Astrocyte (in vitro differentiated cells and primary cell): Measurements from ENCODE around the gene SHB. TPM values are rescaled to one million over a fixed set of nuclear protein-coding genes. Genes with fewer than 3 reads are reported as not detected.

Experiments used
- DNase-seq: peaks from one replicate; pipeline ENCODE4 v3.0.0-alpha.2; 2010; ENCODE audit warnings: low read depth
- FAIRE-seq: peaks from 2 replicates; lab custom pipeline; 2011; peaks lifted over from hg19 to GRCh38; lab: Jason Lieb, UNC
- H2AFZ ChIP-seq: 2 replicates; pipeline ENCODE4 v1.6.0; 2012; ENCODE audit warnings: low read depth, low read length, inconsistent platforms
- H3K27ac ChIP-seq: 2 replicates; pipeline ENCODE4 v1.5.1; 2011; ENCODE audit warnings: low read depth, low read length, inconsistent platforms
- H3K27me3 ChIP-seq: 2 replicates; pipeline ENCODE4 v1.6.0; 2011; ENCODE audit warnings: low read length, inconsistent platforms; ENCODE audit not compliant: insufficient read depth
- H3K36me3 ChIP-seq: 2 replicates; pipeline ENCODE4 v1.5.1; 2011; ENCODE audit warnings: low read length, inconsistent platforms; ENCODE audit not compliant: insufficient read depth
- H3K4me1 ChIP-seq: 2 replicates; pipeline ENCODE4 v1.5.1; 2011; ENCODE audit warnings: low read length, inconsistent platforms; ENCODE audit not compliant: insufficient read depth
- H3K4me2 ChIP-seq: 2 replicates; pipeline ENCODE4 v1.6.0; 2012; ENCODE audit warnings: low read length, inconsistent platforms
- H3K4me3 ChIP-seq: 2 replicates; pipeline ENCODE4 v1.5.1; 2011; ENCODE audit warnings: low read depth, mild to moderate bottlenecking, low read length, inconsistent platforms; ENCODE audit not compliant: insufficient read depth
- H3K79me2 ChIP-seq: 2 replicates; pipeline ENCODE4 v1.6.0; 2012; ENCODE audit warnings: mild to moderate bottlenecking, low read length, inconsistent platforms; ENCODE audit not compliant: insufficient read depth
- H3K9ac ChIP-seq: 2 replicates; pipeline ENCODE4 v1.6.0; 2012; ENCODE audit warnings: mild to moderate bottlenecking, low read length, inconsistent platforms
- H3K9me3 ChIP-seq: 2 replicates; pipeline ENCODE4 v1.5.1; 2012; ENCODE audit warnings: low read depth, mild to moderate bottlenecking, low read length, inconsistent platforms; ENCODE audit not compliant: insufficient read depth
- H4K20me1 ChIP-seq: 2 replicates; pipeline ENCODE4 v1.6.0; 2012; ENCODE audit warnings: low read length, inconsistent platforms; ENCODE audit not compliant: insufficient read depth
- H3K27ac Mint-ChIP-seq: one replicate; pipeline ENCODE4 v1.8.0; 2021; ENCODE audit warnings: mild to moderate bottlenecking, mixed read lengths; ENCODE audit not compliant: unreplicated experiment
- H3K27me3 Mint-ChIP-seq: one replicate; pipeline ENCODE4 v1.8.0; 2021; ENCODE audit warnings: low read depth, mixed read lengths; ENCODE audit not compliant: unreplicated experiment
- H3K36me3 Mint-ChIP-seq: one replicate; pipeline ENCODE4 v1.8.0; 2021; ENCODE audit warnings: low read depth, mixed read lengths; ENCODE audit not compliant: unreplicated experiment
- H3K4me1 Mint-ChIP-seq: one replicate; pipeline ENCODE4 v1.8.0; 2021; ENCODE audit warnings: low read depth, mixed read lengths; ENCODE audit not compliant: unreplicated experiment
- H3K4me3 Mint-ChIP-seq: one replicate; pipeline ENCODE4 v1.8.0; 2021; ENCODE audit warnings: mild to moderate bottlenecking, moderate library complexity, mixed read lengths; ENCODE audit not compliant: unreplicated experiment
- H3K9me3 Mint-ChIP-seq: one replicate; pipeline ENCODE4 v1.8.0; 2021; ENCODE audit warnings: mild to moderate bottlenecking, mixed read lengths; ENCODE audit not compliant: unreplicated experiment
- CTCF ChIP-seq: IDR thresholded peaks from 2 replicates; pipeline ENCODE4 v1.5.1; 2011; ENCODE audit warnings: low read depth, mild to moderate bottlenecking, inconsistent platforms, low read length, moderate library complexity; ENCODE audit not compliant: insufficient read depth
- EZH2 ChIP-seq: IDR thresholded peaks from 2 replicates; pipeline ENCODE4 v1.6.1; 2012; ENCODE audit warnings: mild to moderate bottlenecking, low read length, inconsistent platforms; ENCODE audit not compliant: insufficient read depth
- total RNA-seq: library from RNA; stranded (reverse); gene quantifications from 2 replicates; pipeline ENCODE4 v1.2.1, GENCODE V29; 2021

The SHB gene
- total RNA-seq, 1 donor from 2014 or later = 53.4 TPM

GRCh38 chr9:37956904-37957663, 111.9 kb downstream of the SHB start:
- peaks cover 41% of the 10 kb centered on the region for H3K4me1 Mint-ChIP-seq
- peaks cover 64% of the 10 kb centered on the region for H3K79me2 ChIP-seq

GRCh38 chr9:37956423-37956820, 112.6 kb downstream of the SHB start:
- H3K4me1 ChIP-seq = peaks cover 33% of the 10 kb centered on the region
- H2AFZ ChIP-seq = no peak overlapping the region
- H3K36me3 ChIP-seq = no peaks in the 10 kb centered on the region
- H3K4me3 ChIP-seq = no peak overlapping the region
- DNase-seq (no peak), FAIRE-seq (no peak)
- H3K4me2 ChIP-seq = no peak overlapping the region
- no peak overlapping the region for H3K9ac ChIP-seq
- H3K27ac Mint-ChIP-seq = no peak overlapping the region
- no peak overlapping the region for H3K4me3 Mint-ChIP-seq
- H3K9me3 Mint-ChIP-seq = no peaks in the 10 kb centered on the region
- TF ChIP-seq CTCF (no peak), EZH2 (no peak)
- H3K9me3 ChIP-seq = no peaks in the 10 kb centered on the region
- H3K4me1 Mint-ChIP-seq = peaks cover 45% of the 10 kb centered on the region
- H3K27me3 ChIP-seq = no peaks in the 10 kb centered on the region
- no peak overlapping the region for H3K27ac ChIP-seq
- H4K20me1 ChIP-seq = peaks cover 3% of the 10 kb centered on the region
- peaks cover 57% of the 10 kb centered on the region for H3K79me2 ChIP-seq
- peaks cover 52% of the 10 kb centered on the region for H3K36me3 Mint-ChIP-seq
- no peaks in the 10 kb centered on the region for H3K27me3 Mint-ChIP-seq

More at GRCh38 chr9:37956904-37957663, 111.9 kb downstream of the SHB start:
- no peaks in the 10 kb centered on the region for H3K36me3 ChIP-seq
- TF ChIP-seq EZH2 (no peak), CTCF (no peak)
- H3K27ac Mint-ChIP-seq = peak overlapping the region; percentile 53
- H3K36me3 Mint-ChIP-seq = peaks cover 50% of the 10 kb centered on the region
- no peak overlapping the region for H3K9ac ChIP-seq
- no peak overlapping the region for H3K27ac ChIP-seq
- DNase-seq (no peak), FAIRE-seq (no peak)
- no peak overlapping the region for H3K4me2 ChIP-seq
- no peak overlapping the region for H2AFZ ChIP-seq
- H3K4me1 ChIP-seq = peaks cover 29% of the 10 kb centered on the region
- no peak overlapping the region for H3K4me3 Mint-ChIP-seq
- H4K20me1 ChIP-seq = peaks cover 3% of the 10 kb centered on the region
- H3K27me3 ChIP-seq = no peaks in the 10 kb centered on the region
- H3K27me3 Mint-ChIP-seq = no peaks in the 10 kb centered on the region
- H3K9me3 Mint-ChIP-seq = no peaks in the 10 kb centered on the region
- no peaks in the 10 kb centered on the region for H3K9me3 ChIP-seq
- H3K4me3 ChIP-seq = no peak overlapping the region

DNA sequence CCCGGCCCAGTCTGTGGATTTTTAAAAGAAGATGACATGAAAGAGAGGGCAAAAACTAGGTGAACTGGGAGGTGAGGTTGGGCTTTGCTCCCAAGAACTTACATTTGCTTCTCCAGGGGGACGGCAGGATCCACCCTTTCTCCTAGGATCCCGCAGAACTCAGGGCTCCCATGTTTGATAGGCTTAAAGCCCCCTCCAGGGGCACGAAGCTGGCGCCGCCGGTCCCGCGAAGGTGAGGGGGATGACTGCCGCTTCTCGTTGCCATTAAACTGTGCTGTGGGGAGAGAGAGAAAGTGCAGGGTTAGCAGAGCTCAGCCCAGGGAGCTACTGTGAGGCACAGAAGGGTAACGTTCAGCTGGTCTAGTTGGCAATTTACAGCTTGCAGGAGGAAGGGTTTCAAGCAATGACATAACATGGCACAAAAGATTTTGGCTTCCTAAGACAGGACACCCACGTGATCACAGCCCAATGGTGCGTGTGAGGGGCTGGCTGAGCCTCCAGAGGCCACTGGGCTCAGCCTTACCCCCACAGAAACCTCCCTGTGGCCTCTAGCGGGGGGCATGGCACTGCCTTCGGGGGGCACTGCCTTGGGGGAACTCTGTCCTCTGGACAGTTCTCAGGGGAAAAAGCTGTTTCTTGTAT, 113.1 kb downstream of the SHB start:
- no peak overlapping the region for H2AFZ ChIP-seq
- peaks cover 51% of the 10 kb centered on the region for H3K36me3 Mint-ChIP-seq
- no peaks in the 10 kb centered on the region for H3K27me3 ChIP-seq
- H4K20me1 ChIP-seq = peaks cover 3% of the 10 kb centered on the region
- no peak overlapping the region for H3K4me3 Mint-ChIP-seq
- H3K27ac Mint-ChIP-seq = no peak overlapping the region
- H3K36me3 ChIP-seq = no peaks in the 10 kb centered on the region
- TF ChIP-seq CTCF (no peak), EZH2 (no peak)
- H3K79me2 ChIP-seq = peaks cover 53% of the 10 kb centered on the region
- no peaks in the 10 kb centered on the region for H3K27me3 Mint-ChIP-seq
- peaks cover 33% of the 10 kb centered on the region for H3K4me1 ChIP-seq
- peaks cover 50% of the 10 kb centered on the region for H3K4me1 Mint-ChIP-seq
- H3K9ac ChIP-seq = no peak overlapping the region
- no peak overlapping the region for H3K4me2 ChIP-seq
- no peaks in the 10 kb centered on the region for H3K9me3 Mint-ChIP-seq
- H3K9me3 ChIP-seq = no peaks in the 10 kb centered on the region
- no peak overlapping the region for H3K27ac ChIP-seq
- H3K4me3 ChIP-seq = no peak overlapping the region
- DNase-seq (no peak), FAIRE-seq (no peak)
